Gastroesophageal sphincter (tissue), 4 donors: Measurements from ENCODE around the gene THADA. TPM values are rescaled to one million over a fixed set of nuclear protein-coding genes. Genes with fewer than 3 reads are reported as not detected.

ENCODE experiments used
- ATAC-seq: fragments of 150-250 bp; one replicate; pipeline ENCODE4 v1.9.1; 2016; ENCODE audit warnings: mild to moderate bottlenecking, moderate library complexity
- H3K27ac ChIP-seq, 4 donors: fragments of 200-600 bp; sonication (generic) in 3 of 4; 1 replicate in 3 of 4; 2 replicates in 1 of 4; pipeline ENCODE4 v1.5.1; 2016 to 2019
- H3K27me3 ChIP-seq: fragments of 200-600 bp; sonication (generic); one replicate; pipeline ENCODE4 v1.5.1; 2019
- H3K36me3 ChIP-seq, 2 donors: fragments of 200-600 bp; sonication (generic); one replicate each; pipeline ENCODE4 v1.5.1; 2019; ENCODE audit warnings: control low read depth in 1 of 2
- H3K4me1 ChIP-seq, 3 donors: fragments of 200-600 bp; sonication (generic); 1 replicate in 2 of 3; 2 replicates in 1 of 3; pipeline ENCODE4 v1.5.1; 2016 to 2019; ENCODE audit warnings: control low read depth in 2 of 3
- H3K4me3 ChIP-seq, 2 donors: fragments of 200-600 bp; sonication (generic); one replicate each; pipeline ENCODE4 v1.5.1; 2019; ENCODE audit warnings: mild to moderate bottlenecking in 1 of 2, moderate library complexity in 1 of 2
- H3K9me3 ChIP-seq, 3 donors: fragments of 200-600 bp; sonication (generic); one replicate each; pipeline ENCODE4 v1.5.1; 2017 to 2019; ENCODE audit warnings: control low read depth in 2 of 3
- CTCF ChIP-seq, 4 experiments: fragments of 200-600 bp in 2 of 4; fragments of 450-650 bp in 2 of 4; sonication (generic) in 1 of 4; IDR thresholded peaks; one replicate each; pipeline ENCODE4 v1.5.1; 2017 to 2019; ENCODE audit warnings: antibody characterized with exemption in 4 of 4, mild to moderate bottlenecking in 2 of 4, moderate library complexity in 2 of 4
- EP300 ChIP-seq: sonication (generic); formaldehyde crosslinking; IDR thresholded peaks from one replicate; pipeline ENCODE4 v1.6.1; 2017; ENCODE audit warnings: antibody characterized with exemption, mild to moderate bottlenecking
- POLR2A ChIP-seq, 2 donors: fragments of 450-650 bp; IDR thresholded peaks; one replicate each; pipeline ENCODE4 v1.6.1; 2017; ENCODE audit warnings: antibody characterized with exemption in 2 of 2, mild to moderate bottlenecking in 2 of 2, moderate library complexity in 1 of 2
- POLR2AphosphoS5 ChIP-seq: sonication (generic); formaldehyde crosslinking; IDR thresholded peaks from one replicate; pipeline ENCODE4 v1.6.1; 2017; ENCODE audit warnings: antibody characterized with exemption
- WGBS, 2 donors: methylation state at CpG; one replicate each; pipeline ENCODE4 v1.1.5; 2018; ENCODE audit warnings: low coverage in 1 of 2; 5-methylcytosine and 5-hydroxymethylcytosine counted together
- total RNA-seq, 4 donors: library from RNA; depleted of rRNA; stranded (reverse); fragments of >200 nt; gene quantifications; one replicate each; pipeline ENCODE4 v1.1.0, GENCODE V29; 2016

THADA gene
- total RNA-seq, 4 donors from 2014 or later, result 19.7 to 34.4 (median 22.3) TPM

GRCh38 chr2:43458014-43458628 lies 137.7 kb downstream of the THADA start:
- WGBS, 2 donors, result 51 to 53% methylated on average over 4 of the region's 4 CpGs
- peak; percentile 69 for ATAC-seq
- no peaks in the 10 kb centered on the region for H3K9me3 ChIP-seq
- TF ChIP-seq POLR2AphosphoS5, result peak; percentile 63
- TF ChIP-seq CTCF (IDR thresholded peaks at IDR 0.05), result no peak
- no peak for TF ChIP-seq EP300
- no peak for TF ChIP-seq POLR2A (IDR thresholded peaks at IDR 0.05)
- H3K4me3 ChIP-seq, result no peak overlapping the region
- no peak overlapping the region for H3K27ac ChIP-seq
- no peaks in the 10 kb centered on the region for H3K27me3 ChIP-seq
- peaks cover 15 to 79% (median 22%) of the 10 kb centered on the region in 3 donors for H3K4me1 ChIP-seq
- no peaks in the 10 kb centered on the region for H3K36me3 ChIP-seq

- Histone ChIP-seq H3K36me3 (no peaks in the 10 kb centered on the region), H3K27me3 (no peaks in the 10 kb centered on the region), H3K9me3 (no peaks in the 10 kb centered on the region), H3K27ac (no peak overlapping the region), H3K4me3 (no peak overlapping the region), H3K4me1 (peaks cover 11 to 65% (median 12%) of the 10 kb centered on the region in 3 donors)
- 58 to 82% methylated on average over 5 to 6 of the region's 6 CpGs for WGBS, 2 donors
- ATAC-seq, result no peak
- no peak for TF ChIP-seq CTCF (IDR thresholded peaks at IDR 0.05)
- no peak for TF ChIP-seq POLR2AphosphoS5
- TF ChIP-seq EP300, result no peak
- TF ChIP-seq POLR2A (IDR thresholded peaks at IDR 0.05), result no peak
These were observed 139.9 kb downstream of the THADA start for GRCh38 chr2:43455731-43456642.

GRCh38 chr2:43455296-43455695 lies 140.5 kb downstream of the THADA start:
- no peak for TF ChIP-seq POLR2AphosphoS5
- no peak for TF ChIP-seq EP300
- no peak for TF ChIP-seq CTCF (IDR thresholded peaks at IDR 0.05)
- no peak for TF ChIP-seq POLR2A (IDR thresholded peaks at IDR 0.05)
- Histone ChIP-seq H3K4me3 (no peak overlapping the region), H3K9me3 (no peaks in the 10 kb centered on the region), H3K27ac (no peak overlapping the region), H3K27me3 (no peaks in the 10 kb centered on the region), H3K4me1 (peaks cover 6 to 58% (median 7%) of the 10 kb centered on the region in 3 donors), H3K36me3 (no peaks in the 10 kb centered on the region)
- ATAC-seq, result no peak
- 80 to 94% methylated on average over 2 to 3 of the region's 5 CpGs for WGBS, 2 donors

- WGBS, 2 donors, result 75 to 94% methylated on average over 2 of the region's 2 CpGs
- no peaks in the 10 kb centered on the region for H3K27me3 ChIP-seq
These were observed 141.0 kb downstream of the THADA start for GRCh38 chr2:43454791-43455190.

GRCh38 chr2:43453179-43454170 lies 142.4 kb downstream of the THADA start:
- H3K36me3 ChIP-seq, result no peaks in the 10 kb centered on the region
- TF ChIP-seq EP300 (no peak), POLR2A (IDR thresholded peaks at IDR 0.05) (no peak), CTCF (IDR thresholded peaks at IDR 0.05) (no peak), POLR2AphosphoS5 (no peak)
- H3K27ac ChIP-seq, result no peak overlapping the region
- H3K4me3 ChIP-seq, result no peak overlapping the region
- no peak for ATAC-seq
- no peaks in the 10 kb centered on the region for H3K27me3 ChIP-seq
- H3K4me1 ChIP-seq, result peaks cover 0 to 41% (median 7%) of the 10 kb centered on the region in 3 donors
- 51 to 61% methylated on average over 6 of the region's 6 CpGs for WGBS, 2 donors
- H3K9me3 ChIP-seq, result no peaks in the 10 kb centered on the region

More at GRCh38 chr2:43454791-43455190, 141.0 kb downstream of the THADA start:
- H3K36me3 ChIP-seq, result no peaks in the 10 kb centered on the region
- TF ChIP-seq POLR2A (IDR thresholded peaks at IDR 0.05), result no peak
- no peak overlapping the region for H3K4me3 ChIP-seq
- no peaks in the 10 kb centered on the region for H3K9me3 ChIP-seq
- peaks cover 4 to 53% (median 7%) of the 10 kb centered on the region in 3 donors for H3K4me1 ChIP-seq
- H3K27ac ChIP-seq, result no peak overlapping the region
- no peak for ATAC-seq
